Smooth muscle cell (in vitro differentiated cells): ENCODE results near the gene CAMSAP1. TPM values are rescaled to one million over a fixed set of nuclear protein-coding genes. Genes with fewer than 3 reads are reported as not detected.

Experiments
- DNase-seq: peaks from one replicate; lab custom pipeline; 2025; ENCODE audit not compliant: unreplicated experiment; lab: John Stamatoyannopoulos, UW
- H2AFZ ChIP-seq: fragments of 200-600 bp; sonication (generic); 2 replicates; pipeline ENCODE4 v1.6.0; 2016; ENCODE audit warnings: antibody characterized with exemption, low read depth, mild to moderate bottlenecking
- H3F3A ChIP-seq: fragments of 200-600 bp; sonication (generic); 2 replicates; pipeline ENCODE4 v1.6.0; 2017; ENCODE audit warnings: antibody characterized with exemption, low read depth
- H3K27ac ChIP-seq: fragments of 200-600 bp; sonication (generic); 2 replicates; pipeline ENCODE4 v1.5.1; 2016; ENCODE audit warnings: low read depth, mild to moderate bottlenecking
- H3K27me3 ChIP-seq: fragments of 200-600 bp; sonication (generic); 2 replicates; pipeline ENCODE4 v1.6.1; 2016; ENCODE audit warnings: low read depth, mild to moderate bottlenecking
- H3K36me3 ChIP-seq: fragments of 200-600 bp; sonication (generic); 2 replicates; pipeline ENCODE4 v1.5.1; 2016; ENCODE audit warnings: low read depth
- H3K4me1 ChIP-seq: fragments of 200-600 bp; sonication (generic); 2 replicates; pipeline ENCODE4 v1.5.1; 2016; ENCODE audit warnings: low read depth
- H3K4me2 ChIP-seq: fragments of 200-600 bp; sonication (generic); 2 replicates; pipeline ENCODE4 v1.6.0; 2016; ENCODE audit warnings: mild to moderate bottlenecking
- H3K4me3 ChIP-seq: fragments of 200-600 bp; sonication (generic); 2 replicates; pipeline ENCODE4 v1.5.1; 2016; ENCODE audit warnings: mild to moderate bottlenecking
- H3K79me2 ChIP-seq: fragments of 200-600 bp; sonication (generic); 2 replicates; pipeline ENCODE4 v1.6.0; 2016; ENCODE audit warnings: low read depth, mild to moderate bottlenecking
- H3K9ac ChIP-seq: fragments of 200-600 bp; sonication (generic); 2 replicates; pipeline ENCODE4 v1.6.0; 2016; ENCODE audit warnings: low read depth
- H3K9me3 ChIP-seq: fragments of 200-600 bp; sonication (generic); replicated peaks from 2 replicates; pipeline ENCODE4 v1.5.1; 2016; ENCODE audit warnings: low read depth
- H4K20me1 ChIP-seq: fragments of 200-600 bp; sonication (generic); 2 replicates; pipeline ENCODE4 v1.6.0; 2016; ENCODE audit warnings: low read depth
- CTCF ChIP-seq: fragments of 200-600 bp; sonication (generic); IDR thresholded peaks from 2 replicates; pipeline ENCODE4 v1.5.1; 2017; ENCODE audit warnings: borderline replicate concordance, mild to moderate bottlenecking, antibody characterized with exemption; ENCODE audit not compliant: insufficient read depth, poor library complexity, severe bottlenecking
- WGBS: methylation state at CpG from one replicate; pipeline ENCODE4 v1.1.7; 2016; ENCODE audit warnings: low lambda C conversion rate; 5-methylcytosine and 5-hydroxymethylcytosine counted together
- polyA plus RNA-seq: library from polyadenylated mRNA; unstranded; fragments of >200 nt; fragmentation: Nextera tagmentation; extraction: Ambion mirVana; gene quantifications from 2 replicates; pipeline ENCODE4 v1.2.1, GENCODE V29; 2016
- total RNA-seq: library from RNA; depleted of rRNA; stranded (reverse); fragments of >200 nt; gene quantifications from 2 replicates; pipeline ENCODE4 v1.2.3, GENCODE V29; 2014

CAMSAP1 gene
- total and polyA plus RNA-seq, 2 experiments from 2014 or later = 5.4 to 17.8 TPM

GRCh38 chr9:135792268-135793128 lies 114.8 kb downstream of the CAMSAP1 start:
- Histone ChIP-seq H3K36me3 (no peaks in the 10 kb centered on the region), H3K27ac (no peak overlapping the region), H3K4me3 (no peak overlapping the region), H3K4me2 (no peak overlapping the region), H3K9ac (no peak overlapping the region), H2AFZ (no peak overlapping the region), H4K20me1 (no peaks in the 10 kb centered on the region), H3K27me3 (no peaks in the 10 kb centered on the region), H3K9me3 (no peaks in the 10 kb centered on the region), H3K79me2 (no peaks in the 10 kb centered on the region), H3K4me1 (no peaks in the 10 kb centered on the region), H3F3A (no peaks in the 10 kb centered on the region)
- DNase-seq = no peak
- no peak for TF ChIP-seq CTCF
- 92% methylated on average over 31 of the region's 31 CpGs for whole genome bisulfite sequencing

- Histone ChIP-seq H3K27ac (no peak overlapping the region), H3K4me3 (no peak overlapping the region), H3F3A (no peaks in the 10 kb centered on the region), H3K9me3 (no peaks in the 10 kb centered on the region), H4K20me1 (no peaks in the 10 kb centered on the region), H3K9ac (no peak overlapping the region), H3K4me1 (no peaks in the 10 kb centered on the region), H3K4me2 (no peak overlapping the region), H3K79me2 (no peaks in the 10 kb centered on the region), H3K27me3 (no peaks in the 10 kb centered on the region), H3K36me3 (no peaks in the 10 kb centered on the region), H2AFZ (no peak overlapping the region)
- 92% methylated on average over 35 of the region's 35 CpGs for WGBS
- no peak for DNase-seq
- TF ChIP-seq CTCF = no peak
These were observed 115.7 kb downstream of the CAMSAP1 start for GRCh38 chr9:135791431-135792267.

- Histone ChIP-seq H3K4me2 (no peak overlapping the region), H3K9ac (no peak overlapping the region), H3K9me3 (no peaks in the 10 kb centered on the region), H2AFZ (no peak overlapping the region), H3K27ac (no peak overlapping the region), H4K20me1 (no peaks in the 10 kb centered on the region), H3K4me3 (no peak overlapping the region), H3K79me2 (no peaks in the 10 kb centered on the region), H3K4me1 (no peaks in the 10 kb centered on the region), H3F3A (no peaks in the 10 kb centered on the region), H3K36me3 (no peaks in the 10 kb centered on the region), H3K27me3 (no peaks in the 10 kb centered on the region)
- TF ChIP-seq CTCF = no peak
- 90% methylated on average over 11 of the region's 11 CpGs for WGBS
- no peak for DNase-seq
These were observed 116.5 kb downstream of the CAMSAP1 start for GRCh38 chr9:135790850-135791249.
